WTC11 (cell line): ENCODE data around the gene AIP. TPM values are rescaled to one million over a fixed set of nuclear protein-coding genes. Genes with fewer than 3 reads are reported as not detected.

Experiments used
- ATAC-seq: fragments of 200-7000 bp; cut with Tn5 transposase; 2 replicates; pipeline ENCODE4 v1.10.0; 2021; ENCODE audit warnings: mild to moderate bottlenecking, moderate library complexity
- CTCF ChIA-PET: fragments of 300-600 bp; sonication (Branson Sonifier 250); formaldehyde crosslinking; loops from one replicate; lab custom pipeline; 2021; ENCODE audit warnings: antibody characterized with exemption; lab: Charles Lee
- POLR2A ChIA-PET: fragments of 350-600 bp; sonication (Branson Sonifier 250); formaldehyde crosslinking; loops from one replicate; lab custom pipeline; 2021; ENCODE audit warnings: antibody characterized with exemption; lab: Charles Lee
- DNase-seq: peaks from one replicate; pipeline ENCODE4 v3.0.0; 2021; ENCODE audit warnings: low spot score
- H3K27ac Mint-ChIP-seq: 2 replicates; pipeline ENCODE4 v1.8.0; 2021; ENCODE audit warnings: mixed read lengths
- H3K27me3 Mint-ChIP-seq: 2 replicates; pipeline ENCODE4 v1.8.0; 2021; ENCODE audit warnings: low read depth, mild to moderate bottlenecking, moderate library complexity, mixed read lengths
- H3K36me3 Mint-ChIP-seq: 2 replicates; pipeline ENCODE4 v1.8.0; 2021; ENCODE audit warnings: mixed read lengths
- H3K4me1 Mint-ChIP-seq: 2 replicates; pipeline ENCODE4 v1.8.0; 2022; ENCODE audit warnings: mixed read lengths
- H3K4me3 Mint-ChIP-seq: 2 replicates; pipeline ENCODE4 v1.8.0; 2021; ENCODE audit warnings: mild to moderate bottlenecking, moderate library complexity, mixed read lengths
- H3K9me3 Mint-ChIP-seq: 2 replicates; pipeline ENCODE4 v1.8.0; 2021; ENCODE audit warnings: mixed read lengths
- CREB1 ChIP-seq: sonication (generic); formaldehyde crosslinking; IDR thresholded peaks from 2 replicates; pipeline ENCODE4 v1.8.0; 2023; ENCODE audit warnings: mild to moderate bottlenecking, missing genetic modification reagents
- CREM ChIP-seq: sonication (generic); formaldehyde crosslinking; IDR thresholded peaks from 2 replicates; pipeline ENCODE4 v1.8.1; 2022; ENCODE audit warnings: mild to moderate bottlenecking, missing genetic modification reagents, moderate library complexity
- IRF2 ChIP-seq: sonication (generic); formaldehyde crosslinking; IDR thresholded peaks from 2 replicates; pipeline ENCODE4 v1.8.0; 2022; ENCODE audit warnings: low read depth, missing genetic modification reagents, borderline replicate concordance
- NFE2L1 ChIP-seq: sonication (generic); formaldehyde crosslinking; IDR thresholded peaks from 2 replicates; pipeline ENCODE4 v1.8.1; 2023; ENCODE audit warnings: missing genetic modification reagents
- NR3C1 ChIP-seq: sonication (generic); formaldehyde crosslinking; conservative IDR thresholded peaks from 2 replicates; pipeline ENCODE4 v1.8.1; 2023; ENCODE audit warnings: low read depth, mild to moderate bottlenecking, missing genetic modification reagents
- OVOL2 ChIP-seq: fragments of 250-450 bp; sonication (Bioruptor Pico); IDR thresholded peaks from 2 replicates; pipeline ENCODE4 v1.9.0; 2021; ENCODE audit warnings: mild to moderate bottlenecking, borderline replicate concordance
- RORB ChIP-seq: fragments of 250-450 bp; sonication (Bioruptor Pico); IDR thresholded peaks from 2 replicates; pipeline ENCODE4 v1.9.0; 2021; ENCODE audit warnings: mild to moderate bottlenecking
- SMAD3 ChIP-seq: sonication (generic); formaldehyde crosslinking; IDR thresholded peaks from 2 replicates; pipeline ENCODE4 v1.8.0; 2022; ENCODE audit warnings: missing genetic modification reagents, mild to moderate bottlenecking, borderline replicate concordance
- TEAD4 ChIP-seq: sonication (generic); formaldehyde crosslinking; IDR thresholded peaks from 2 replicates; pipeline ENCODE4 v1.8.0; 2022; ENCODE audit warnings: mild to moderate bottlenecking, missing genetic modification reagents
- ZBTB21 ChIP-seq: sonication (generic); formaldehyde crosslinking; IDR thresholded peaks from 2 replicates; pipeline ENCODE4 v1.8.1; 2023; ENCODE audit warnings: mild to moderate bottlenecking, missing genetic modification reagents, borderline replicate concordance
- ZNF317 ChIP-seq: sonication (generic); formaldehyde crosslinking; IDR thresholded peaks from 2 replicates; pipeline ENCODE4 v1.8.1; 2023; ENCODE audit warnings: low read depth, mild to moderate bottlenecking, moderate library complexity, missing genetic modification reagents, borderline replicate concordance
- ZNF671 ChIP-seq: fragments of 250-450 bp; sonication (Bioruptor Pico); IDR thresholded peaks from 2 replicates; pipeline ENCODE4 v1.8.0; 2021; ENCODE audit warnings: mild to moderate bottlenecking
- total RNA-seq: library from RNA; stranded (reverse); gene quantifications from 3 replicates; pipeline ENCODE4 v1.2.3, GENCODE V29; 2021
- TF ChIP-seq, protein P1 (sequence below): fragments of 250-450 bp; sonication (Bioruptor Pico); IDR thresholded peaks from 2 replicates; pipeline ENCODE4 v1.8.0; 2021; ENCODE audit warnings: mild to moderate bottlenecking
- TF ChIP-seq, protein P2 (sequence below): fragments of 200-600 bp; IDR thresholded peaks from 2 replicates; pipeline ENCODE4 v1.8.0; 2022; ENCODE audit warnings: antibody characterized with exemption
- TF ChIP-seq, protein P3 (sequence below): sonication (generic); formaldehyde crosslinking; IDR thresholded peaks from 2 replicates; pipeline ENCODE4 v1.8.1; 2023; ENCODE audit warnings: mild to moderate bottlenecking, missing genetic modification reagents
- TF ChIP-seq, protein P4 (sequence below): sonication (generic); formaldehyde crosslinking; IDR thresholded peaks from 2 replicates; pipeline ENCODE4 v1.8.0; 2022; ENCODE audit warnings: mild to moderate bottlenecking, missing genetic modification reagents
- TF ChIP-seq, protein P5 (sequence below): sonication (generic); formaldehyde crosslinking; IDR thresholded peaks from 2 replicates; pipeline ENCODE4 v1.8.1; 2022; ENCODE audit warnings: low read depth, mild to moderate bottlenecking, moderate library complexity, missing genetic modification reagents, borderline replicate concordance
- TF ChIP-seq, protein P6 (sequence below): sonication (generic); formaldehyde crosslinking; IDR thresholded peaks from 2 replicates; pipeline ENCODE4 v1.8.1; 2022; ENCODE audit warnings: mild to moderate bottlenecking, missing genetic modification reagents, moderate library complexity, borderline replicate concordance
- TF ChIP-seq, protein P7 (sequence below): sonication (generic); formaldehyde crosslinking; IDR thresholded peaks from 2 replicates; pipeline ENCODE4 v1.8.1; 2023; ENCODE audit warnings: mild to moderate bottlenecking, missing genetic modification reagents, moderate library complexity
- TF ChIP-seq, protein P8 (sequence below): sonication (generic); formaldehyde crosslinking; IDR thresholded peaks from 2 replicates; pipeline ENCODE4 v1.8.0; 2023; ENCODE audit warnings: missing genetic modification reagents

The AIP gene
- total RNA-seq, 1 experiment from 2014 or later, result 32.8 TPM

DNA sequence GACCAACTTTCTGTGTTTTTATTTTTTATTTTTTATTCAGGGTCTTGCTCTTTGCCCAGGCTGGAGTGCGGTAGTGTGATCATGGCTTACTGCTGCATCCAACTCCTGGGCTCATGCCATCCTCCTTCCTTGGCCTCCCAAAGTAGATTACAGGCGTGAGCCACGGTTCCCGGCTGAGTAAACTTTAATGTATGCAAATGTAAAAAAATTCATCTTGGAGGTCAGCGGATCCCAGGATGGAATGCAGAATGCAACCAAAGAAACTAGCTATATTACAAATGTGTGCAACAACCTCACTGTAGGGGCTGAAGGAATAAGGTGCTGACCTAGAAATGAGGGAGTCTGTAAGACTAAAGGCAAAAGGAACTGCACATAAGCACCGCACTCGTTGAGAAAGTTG is 31.3 kb downstream of the AIP start:
- TF ChIP-seq RORB, result no peak
- TF ChIP-seq SMAD3 (CRISPR knock-in tag), result no peak
- TF ChIP-seq, protein P1, sequence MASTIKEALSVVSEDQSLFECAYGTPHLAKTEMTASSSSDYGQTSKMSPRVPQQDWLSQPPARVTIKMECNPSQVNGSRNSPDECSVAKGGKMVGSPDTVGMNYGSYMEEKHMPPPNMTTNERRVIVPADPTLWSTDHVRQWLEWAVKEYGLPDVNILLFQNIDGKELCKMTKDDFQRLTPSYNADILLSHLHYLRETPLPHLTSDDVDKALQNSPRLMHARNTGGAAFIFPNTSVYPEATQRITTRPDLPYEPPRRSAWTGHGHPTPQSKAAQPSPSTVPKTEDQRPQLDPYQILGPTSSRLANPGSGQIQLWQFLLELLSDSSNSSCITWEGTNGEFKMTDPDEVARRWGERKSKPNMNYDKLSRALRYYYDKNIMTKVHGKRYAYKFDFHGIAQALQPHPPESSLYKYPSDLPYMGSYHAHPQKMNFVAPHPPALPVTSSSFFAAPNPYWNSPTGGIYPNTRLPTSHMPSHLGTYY (CRISPR knock-in tag), result no peak
- no peak for TF ChIP-seq TEAD4 (CRISPR knock-in tag)
- TF ChIP-seq, protein P2, sequence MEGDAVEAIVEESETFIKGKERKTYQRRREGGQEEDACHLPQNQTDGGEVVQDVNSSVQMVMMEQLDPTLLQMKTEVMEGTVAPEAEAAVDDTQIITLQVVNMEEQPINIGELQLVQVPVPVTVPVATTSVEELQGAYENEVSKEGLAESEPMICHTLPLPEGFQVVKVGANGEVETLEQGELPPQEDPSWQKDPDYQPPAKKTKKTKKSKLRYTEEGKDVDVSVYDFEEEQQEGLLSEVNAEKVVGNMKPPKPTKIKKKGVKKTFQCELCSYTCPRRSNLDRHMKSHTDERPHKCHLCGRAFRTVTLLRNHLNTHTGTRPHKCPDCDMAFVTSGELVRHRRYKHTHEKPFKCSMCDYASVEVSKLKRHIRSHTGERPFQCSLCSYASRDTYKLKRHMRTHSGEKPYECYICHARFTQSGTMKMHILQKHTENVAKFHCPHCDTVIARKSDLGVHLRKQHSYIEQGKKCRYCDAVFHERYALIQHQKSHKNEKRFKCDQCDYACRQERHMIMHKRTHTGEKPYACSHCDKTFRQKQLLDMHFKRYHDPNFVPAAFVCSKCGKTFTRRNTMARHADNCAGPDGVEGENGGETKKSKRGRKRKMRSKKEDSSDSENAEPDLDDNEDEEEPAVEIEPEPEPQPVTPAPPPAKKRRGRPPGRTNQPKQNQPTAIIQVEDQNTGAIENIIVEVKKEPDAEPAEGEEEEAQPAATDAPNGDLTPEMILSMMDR, result no peak
- TF ChIP-seq NFE2L1 (CRISPR knock-in tag), result no peak
- TF ChIP-seq OVOL2 (CRISPR knock-in tag), result no peak
- Mint-ChIP-seq H3K9me3 (no peaks in the 10 kb centered on the region), H3K4me1 (peaks cover 2% of the 10 kb centered on the region), H3K27me3 (peaks cover 26% of the 10 kb centered on the region), H3K36me3 (no peaks in the 10 kb centered on the region), H3K4me3 (no peak overlapping the region), H3K27ac (no peak overlapping the region)
- ChIA-PET POLR2A (no interaction called here), CTCF (no interaction called here)
- ATAC-seq (no peak), DNase-seq (no peak)

DNA sequence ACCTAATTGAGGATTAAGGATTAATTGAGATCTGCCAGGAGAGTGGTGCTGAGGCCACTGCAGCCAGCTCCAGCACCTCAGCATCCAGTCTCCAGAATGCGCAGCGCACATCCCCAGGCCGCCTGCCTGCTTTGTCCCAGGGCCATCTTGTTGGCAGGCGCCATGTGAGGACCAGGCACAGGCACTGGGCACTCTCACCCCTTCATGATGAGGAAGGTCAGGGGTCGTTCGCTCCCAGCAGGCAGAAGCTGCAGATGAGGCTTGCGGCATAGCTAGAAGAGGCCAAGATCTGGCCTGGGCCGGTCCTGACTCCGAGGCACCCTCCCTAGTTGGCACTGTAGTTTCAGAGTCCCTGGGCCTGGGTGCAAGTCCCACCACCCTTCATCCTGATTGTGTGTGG is 34.0 kb downstream of the AIP start:
- no peaks in the 10 kb centered on the region for H3K4me1 Mint-ChIP-seq
- peaks cover 18% of the 10 kb centered on the region for H3K27me3 Mint-ChIP-seq
- TF ChIP-seq CREM (CRISPR knock-in tag), result no peak
- no peak for TF ChIP-seq NR3C1 (CRISPR knock-in tag)
- no peak for TF ChIP-seq OVOL2 (CRISPR knock-in tag)
- no peak for TF ChIP-seq CREB1 (CRISPR knock-in tag)
- TF ChIP-seq, protein P3, sequence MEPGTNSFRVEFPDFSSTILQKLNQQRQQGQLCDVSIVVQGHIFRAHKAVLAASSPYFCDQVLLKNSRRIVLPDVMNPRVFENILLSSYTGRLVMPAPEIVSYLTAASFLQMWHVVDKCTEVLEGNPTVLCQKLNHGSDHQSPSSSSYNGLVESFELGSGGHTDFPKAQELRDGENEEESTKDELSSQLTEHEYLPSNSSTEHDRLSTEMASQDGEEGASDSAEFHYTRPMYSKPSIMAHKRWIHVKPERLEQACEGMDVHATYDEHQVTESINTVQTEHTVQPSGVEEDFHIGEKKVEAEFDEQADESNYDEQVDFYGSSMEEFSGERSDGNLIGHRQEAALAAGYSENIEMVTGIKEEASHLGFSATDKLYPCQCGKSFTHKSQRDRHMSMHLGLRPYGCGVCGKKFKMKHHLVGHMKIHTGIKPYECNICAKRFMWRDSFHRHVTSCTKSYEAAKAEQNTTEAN (CRISPR knock-in tag), result no peak
- no peak for TF ChIP-seq ZNF317 (CRISPR knock-in tag)
- TF ChIP-seq, protein P4, sequence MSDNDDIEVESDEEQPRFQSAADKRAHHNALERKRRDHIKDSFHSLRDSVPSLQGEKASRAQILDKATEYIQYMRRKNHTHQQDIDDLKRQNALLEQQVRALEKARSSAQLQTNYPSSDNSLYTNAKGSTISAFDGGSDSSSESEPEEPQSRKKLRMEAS (CRISPR knock-in tag), result no peak
- no peak for TF ChIP-seq ZNF671 (CRISPR knock-in tag)
- TF ChIP-seq, protein P5, sequence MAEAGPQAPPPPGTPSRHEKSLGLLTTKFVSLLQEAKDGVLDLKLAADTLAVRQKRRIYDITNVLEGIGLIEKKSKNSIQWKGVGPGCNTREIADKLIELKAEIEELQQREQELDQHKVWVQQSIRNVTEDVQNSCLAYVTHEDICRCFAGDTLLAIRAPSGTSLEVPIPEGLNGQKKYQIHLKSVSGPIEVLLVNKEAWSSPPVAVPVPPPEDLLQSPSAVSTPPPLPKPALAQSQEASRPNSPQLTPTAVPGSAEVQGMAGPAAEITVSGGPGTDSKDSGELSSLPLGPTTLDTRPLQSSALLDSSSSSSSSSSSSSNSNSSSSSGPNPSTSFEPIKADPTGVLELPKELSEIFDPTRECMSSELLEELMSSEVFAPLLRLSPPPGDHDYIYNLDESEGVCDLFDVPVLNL (CRISPR knock-in tag), result no peak
- DNase-seq (no peak), ATAC-seq (no peak)
- no peak overlapping the region for H3K27ac Mint-ChIP-seq
- H3K36me3 Mint-ChIP-seq, result no peaks in the 10 kb centered on the region
- ChIA-PET CTCF (interaction anchor here (2.2 kb wide), 1 partner anchor 56 kb away, joined by 5 read pairs; no protein-coding TSS in a partner anchor), POLR2A (no interaction called here)
- H3K9me3 Mint-ChIP-seq, result no peaks in the 10 kb centered on the region; the same call in 1 of the 2 replicates
- no peak overlapping the region for H3K4me3 Mint-ChIP-seq

DNA sequence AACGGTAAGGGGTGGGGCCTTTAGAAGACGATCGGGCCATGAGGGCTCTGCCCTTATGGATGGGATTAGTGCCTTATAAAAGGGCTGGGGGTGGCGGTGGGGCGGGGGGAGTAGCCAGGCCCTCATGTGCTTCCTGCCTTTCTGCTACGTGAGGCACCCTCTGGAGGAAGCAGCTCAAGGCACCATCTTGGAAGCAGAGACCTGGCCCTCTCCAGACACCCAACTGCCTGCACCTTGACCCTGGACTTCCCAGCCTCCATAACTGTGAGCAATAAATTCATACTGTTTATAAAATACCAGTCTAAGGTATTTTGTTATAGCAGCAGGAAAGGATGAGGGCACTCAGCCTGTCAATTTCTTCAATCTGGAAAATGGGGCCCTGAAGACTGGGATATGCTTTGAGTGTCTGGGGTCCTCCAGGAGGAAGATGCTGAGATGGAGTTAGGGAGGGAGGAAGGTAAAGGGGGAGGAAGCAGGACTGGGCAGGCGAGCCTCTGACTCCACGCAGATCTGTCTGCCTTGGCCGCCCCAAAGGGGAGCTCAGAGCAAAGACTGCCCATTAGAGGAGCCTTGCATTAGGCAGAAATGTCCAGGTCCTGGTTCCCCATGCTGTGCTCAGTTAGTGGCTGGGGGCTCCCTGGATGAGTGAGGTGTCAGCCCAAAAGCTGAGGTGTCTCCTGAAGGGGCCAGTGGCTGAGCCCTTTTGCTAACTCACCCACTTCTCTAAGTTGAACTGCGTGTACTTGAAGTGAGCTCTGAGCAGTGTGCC is 35.1 kb downstream of the AIP start:
- H3K27me3 Mint-ChIP-seq, result peaks cover 12% of the 10 kb centered on the region
- ChIA-PET POLR2A (no interaction called here), CTCF (interaction anchor here (2.2 kb wide), 1 partner anchor 55 kb away, joined by 5 read pairs; no protein-coding TSS in a partner anchor)
- no peaks in the 10 kb centered on the region; the same call in 1 of the 2 replicates for H3K9me3 Mint-ChIP-seq
- H3K4me1 Mint-ChIP-seq, result no peaks in the 10 kb centered on the region
- no peak for ATAC-seq
- DNase-seq, result no peak
- no peak overlapping the region for H3K27ac Mint-ChIP-seq
- H3K36me3 Mint-ChIP-seq, result no peaks in the 10 kb centered on the region
- no peak overlapping the region for H3K4me3 Mint-ChIP-seq
- TF ChIP-seq, protein P6, sequence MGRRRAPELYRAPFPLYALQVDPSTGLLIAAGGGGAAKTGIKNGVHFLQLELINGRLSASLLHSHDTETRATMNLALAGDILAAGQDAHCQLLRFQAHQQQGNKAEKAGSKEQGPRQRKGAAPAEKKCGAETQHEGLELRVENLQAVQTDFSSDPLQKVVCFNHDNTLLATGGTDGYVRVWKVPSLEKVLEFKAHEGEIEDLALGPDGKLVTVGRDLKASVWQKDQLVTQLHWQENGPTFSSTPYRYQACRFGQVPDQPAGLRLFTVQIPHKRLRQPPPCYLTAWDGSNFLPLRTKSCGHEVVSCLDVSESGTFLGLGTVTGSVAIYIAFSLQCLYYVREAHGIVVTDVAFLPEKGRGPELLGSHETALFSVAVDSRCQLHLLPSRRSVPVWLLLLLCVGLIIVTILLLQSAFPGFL, result no peak
- no peak for TF ChIP-seq IRF2
- TF ChIP-seq, protein P7, sequence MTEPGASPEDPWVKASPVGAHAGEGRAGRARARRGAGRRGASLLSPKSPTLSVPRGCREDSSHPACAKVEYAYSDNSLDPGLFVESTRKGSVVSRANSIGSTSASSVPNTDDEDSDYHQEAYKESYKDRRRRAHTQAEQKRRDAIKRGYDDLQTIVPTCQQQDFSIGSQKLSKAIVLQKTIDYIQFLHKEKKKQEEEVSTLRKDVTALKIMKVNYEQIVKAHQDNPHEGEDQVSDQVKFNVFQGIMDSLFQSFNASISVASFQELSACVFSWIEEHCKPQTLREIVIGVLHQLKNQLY (CRISPR knock-in tag), result no peak
- TF ChIP-seq, protein P1 (CRISPR knock-in tag), result no peak
- TF ChIP-seq ZBTB21 (CRISPR knock-in tag), result no peak
- TF ChIP-seq, protein P4 (CRISPR knock-in tag), result no peak
- TF ChIP-seq, protein P8, sequence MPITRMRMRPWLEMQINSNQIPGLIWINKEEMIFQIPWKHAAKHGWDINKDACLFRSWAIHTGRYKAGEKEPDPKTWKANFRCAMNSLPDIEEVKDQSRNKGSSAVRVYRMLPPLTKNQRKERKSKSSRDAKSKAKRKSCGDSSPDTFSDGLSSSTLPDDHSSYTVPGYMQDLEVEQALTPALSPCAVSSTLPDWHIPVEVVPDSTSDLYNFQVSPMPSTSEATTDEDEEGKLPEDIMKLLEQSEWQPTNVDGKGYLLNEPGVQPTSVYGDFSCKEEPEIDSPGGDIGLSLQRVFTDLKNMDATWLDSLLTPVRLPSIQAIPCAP (CRISPR knock-in tag), result no peak
